OCI-LY3 (cell line): Measurements from ENCODE around the gene IRAK1.

Source experiments
- H2AFZ ChIP-seq: fragments of 200-600, 300-600 bp; shearing (Covaris generic); 2 replicates; pipeline ENCODE4 v1.6.0; 2014; ENCODE audit warnings: antibody characterized with exemption, low read depth, low read length
- H3K27ac ChIP-seq: fragments of 200-600, 300-600 bp; sonication (generic); 2 replicates; pipeline ENCODE4 v1.5.1; 2014; ENCODE audit warnings: mild to moderate bottlenecking, low read length, moderate library complexity, mixed read lengths
- H3K27me3 ChIP-seq: fragments of 200-600, 300-600 bp; sonication (generic); 2 replicates; pipeline ENCODE4 v1.6.1; 2014; ENCODE audit warnings: low read depth, low read length, mixed read lengths
- H3K36me3 ChIP-seq: fragments of 200-600, 300-600 bp; sonication (generic); replicated peaks from 2 replicates; pipeline ENCODE3; 2014; ENCODE audit warnings: low read depth, low read length, mixed read lengths
- H3K4me1 ChIP-seq: fragments of 300-600, 200-600 bp; sonication (generic); 2 replicates; pipeline ENCODE4 v1.6.1; 2014; ENCODE audit warnings: low read length, mixed read lengths
- H3K4me2 ChIP-seq: fragments of 200-600, 300-600 bp; sonication (generic); 2 replicates; pipeline ENCODE4 v1.6.1; 2014; ENCODE audit warnings: low read length, mixed read lengths
- H3K4me3 ChIP-seq: fragments of 300-600, 200-600 bp; sonication (generic); 2 replicates; pipeline ENCODE4 v1.5.1; 2014; ENCODE audit warnings: antibody characterized with exemption, mild to moderate bottlenecking, low read length, moderate library complexity
- H3K79me2 ChIP-seq: fragments of 300-600, 200-600 bp; shearing (Covaris generic); 2 replicates; pipeline ENCODE4 v1.6.1; 2014; ENCODE audit warnings: mild to moderate bottlenecking, low read length, mixed read lengths
- H3K9ac ChIP-seq: fragments of 300-600, 200-600 bp; shearing (Covaris generic); 2 replicates; pipeline ENCODE4 v1.6.0; 2014; ENCODE audit warnings: mild to moderate bottlenecking, low read length, moderate library complexity
- H3K9me3 ChIP-seq: fragments of 200-600, 300-600 bp; shearing (Covaris generic); 2 replicates; pipeline ENCODE4 v1.6.1; 2014; ENCODE audit warnings: low read length, mixed read lengths; ENCODE audit not compliant: insufficient read depth
- H4K20me1 ChIP-seq: fragments of 200-600, 300-600 bp; sonication (generic); 2 replicates; pipeline ENCODE4 v1.6.1; 2016; ENCODE audit warnings: low read length, mixed read lengths; ENCODE audit not compliant: insufficient read depth
- CTCF ChIP-seq: fragments of 200-600, 300-600 bp; sonication (generic); IDR thresholded peaks from 2 replicates; pipeline ENCODE4 v1.5.1; 2014; ENCODE audit warnings: antibody characterized with exemption, low read length, low read depth
- EZH2phosphoT487 ChIP-seq: fragments of 200-600 bp; shearing (Covaris generic); IDR thresholded peaks from 2 replicates; pipeline ENCODE4 v1.6.1; 2018; ENCODE audit warnings: antibody characterized with exemption, mixed run types, low read depth

Gene IRAK1

GRCh38 chrX:154039577-154039976 is 19.9 kb upstream of the IRAK1 start:
- H2AFZ ChIP-seq: no peak overlapping the region
- H3K79me2 ChIP-seq: peaks cover 15% of the 10 kb centered on the region
- no peak overlapping the region for H3K4me3 ChIP-seq
- no peak overlapping the region for H3K4me2 ChIP-seq
- no peak overlapping the region for H3K9ac ChIP-seq
- H4K20me1 ChIP-seq: peaks cover 20% of the 10 kb centered on the region
- no peaks in the 10 kb centered on the region for H3K27me3 ChIP-seq
- no peaks in the 10 kb centered on the region for H3K9me3 ChIP-seq
- H3K4me1 ChIP-seq: peaks cover 7% of the 10 kb centered on the region
- TF ChIP-seq EZH2phosphoT487: no peak
- no peak for TF ChIP-seq CTCF
- H3K27ac ChIP-seq: no peak overlapping the region
- H3K36me3 ChIP-seq: peaks cover 3% of the 10 kb centered on the region

GRCh38 chrX:154038656-154039055 is 19.0 kb upstream of the IRAK1 start:
- Histone ChIP-seq H3K4me1 (peaks cover 7% of the 10 kb centered on the region), H2AFZ (no peak overlapping the region), H3K4me3 (no peak overlapping the region), H3K27me3 (no peaks in the 10 kb centered on the region), H3K27ac (no peak overlapping the region), H3K9ac (no peak overlapping the region), H3K4me2 (no peak overlapping the region), H4K20me1 (peaks cover 21% of the 10 kb centered on the region), H3K9me3 (no peaks in the 10 kb centered on the region), H3K36me3 (no peaks in the 10 kb centered on the region), H3K79me2 (peaks cover 17% of the 10 kb centered on the region)
- no peak for TF ChIP-seq CTCF
- no peak for TF ChIP-seq EZH2phosphoT487

GRCh38 chrX:154037754-154038153 is 18.1 kb upstream of the IRAK1 start:
- Histone ChIP-seq H3K4me1 (peaks cover 7% of the 10 kb centered on the region), H3K4me2 (no peak overlapping the region), H3K9ac (no peak overlapping the region), H3K27ac (no peak overlapping the region), H3K4me3 (no peak overlapping the region), H3K9me3 (no peaks in the 10 kb centered on the region), H3K27me3 (no peaks in the 10 kb centered on the region), H3K79me2 (peaks cover 17% of the 10 kb centered on the region), H3K36me3 (no peaks in the 10 kb centered on the region), H4K20me1 (peaks cover 21% of the 10 kb centered on the region), H2AFZ (no peak overlapping the region)
- TF ChIP-seq CTCF: no peak
- TF ChIP-seq EZH2phosphoT487: no peak

GRCh38 chrX:154036513-154036912 is 16.8 kb upstream of the IRAK1 start:
- Histone ChIP-seq H3K9me3 (no peaks in the 10 kb centered on the region), H3K79me2 (peaks cover 17% of the 10 kb centered on the region), H3K36me3 (peaks cover 7% of the 10 kb centered on the region), H3K4me3 (0 out of 2 replicates have a peak overlapping the region, but pooled peaks have one; percentile 5), H3K27me3 (no peaks in the 10 kb centered on the region), H3K9ac (no peak overlapping the region), H2AFZ (no peak overlapping the region), H3K4me1 (peaks cover 7% of the 10 kb centered on the region), H3K27ac (no peak overlapping the region), H3K4me2 (peak overlapping the region; percentile 47), H4K20me1 (peaks cover 21% of the 10 kb centered on the region)
- TF ChIP-seq EZH2phosphoT487: no peak
- no peak for TF ChIP-seq CTCF
